ENCODE data around the gene GNGT2. TPM values are rescaled to one million over a fixed set of nuclear protein-coding genes. Genes with fewer than 3 reads are reported as not detected.
"Not testable (repeated sequence)": the region's sequence is repeated elsewhere in the genome, so short reads cannot be mapped to it uniquely, and the experiment has no call there.

The GNGT2 gene
- total RNA-seq, 1 donor from 2014 or later: not detected

DNA sequence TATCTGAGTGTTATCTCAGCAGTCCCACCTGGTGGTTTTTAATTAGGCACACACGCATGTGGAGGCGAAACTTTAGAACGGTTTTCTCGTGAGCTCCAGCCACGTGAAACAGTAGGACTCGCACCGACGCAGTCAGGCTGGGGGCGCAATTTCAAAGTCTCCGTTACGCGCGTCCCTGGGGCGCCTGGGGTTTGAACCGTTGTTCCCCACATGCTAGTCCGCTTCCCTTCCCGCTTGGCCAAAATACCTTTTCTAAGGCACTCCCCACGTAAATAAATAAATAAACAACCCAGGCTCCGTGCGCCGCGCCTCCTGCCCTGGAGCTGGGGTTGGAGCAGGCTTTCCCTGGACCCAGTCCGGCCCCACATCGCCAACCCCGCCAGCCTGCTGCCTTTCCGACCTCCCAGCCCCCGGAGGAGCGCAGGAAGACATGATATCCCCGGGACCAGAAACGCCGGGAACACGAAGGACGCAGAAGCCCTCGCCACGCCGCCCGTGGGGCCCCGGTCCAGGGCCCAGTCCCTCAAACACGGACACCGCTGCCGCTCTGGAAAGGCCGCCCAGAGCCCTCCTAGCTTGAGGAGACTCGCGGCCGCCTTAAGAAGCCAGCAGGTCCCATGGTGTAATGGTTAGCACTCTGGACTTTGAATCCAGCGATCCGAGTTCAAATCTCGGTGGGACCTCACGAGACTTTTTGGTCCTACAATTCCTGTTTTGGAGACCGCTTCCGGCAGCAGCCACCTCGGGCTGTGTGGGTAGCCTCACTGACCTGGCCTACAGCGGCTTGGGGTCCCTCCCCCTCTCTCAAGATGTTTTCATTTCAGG lies 18.2 kb downstream of the GNGT2 start:
- FAIRE-seq (no peak), DNase-seq (ENCODE audit: low read depth) (peak; percentile 78)

DNA sequence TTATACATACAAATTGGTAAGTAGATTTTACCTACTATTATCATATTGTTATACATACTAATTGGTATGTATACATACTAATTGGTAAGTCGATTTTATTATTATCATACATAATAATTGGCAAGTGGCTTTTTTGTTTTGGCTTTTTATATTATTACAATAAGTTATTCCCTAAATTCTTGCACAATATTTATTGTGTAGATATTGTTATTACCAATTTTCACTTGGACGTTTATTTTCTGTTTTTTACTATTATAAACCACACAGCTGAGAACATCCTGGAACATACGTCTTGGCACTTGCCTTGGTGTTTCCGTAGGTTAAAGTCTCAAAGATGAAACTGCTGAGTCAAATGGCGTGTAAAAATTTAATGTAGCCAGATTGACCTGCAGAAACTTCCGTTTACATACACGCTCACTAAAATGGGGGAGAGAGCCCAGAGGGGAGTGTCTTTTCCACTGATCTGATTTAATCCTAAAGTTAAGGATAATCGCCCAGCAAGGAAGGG lies 18.9 kb downstream of the GNGT2 start:
- no peak for TF ChIP-seq CTCF (IDR thresholded peaks at IDR 0.05; ENCODE audit: insufficient read depth, low read length, severe bottlenecking)
- H3K27me3 ChIP-seq (ENCODE audit: control insufficient read depth, insufficient read depth, low read length): no peaks in the 10 kb centered on the region
- H3K4me3 ChIP-seq (ENCODE audit: low read depth, low read length): peak overlapping the region; percentile 70
- DNase-seq (ENCODE audit: low read depth) (no peak), FAIRE-seq (no peak)
- no peaks in the 10 kb centered on the region for H3K36me3 ChIP-seq (ENCODE audit: control insufficient read depth, insufficient read depth, low read length)

More for the DNA sequence above, 18.2 kb downstream of the GNGT2 start:
- peak overlapping the region; percentile 70 for H3K4me3 ChIP-seq (ENCODE audit: low read depth, low read length)
- no peaks in the 10 kb centered on the region for H3K27me3 ChIP-seq (ENCODE audit: control insufficient read depth, insufficient read depth, low read length)
- TF ChIP-seq CTCF (IDR thresholded peaks at IDR 0.05; ENCODE audit: insufficient read depth, low read length, severe bottlenecking): peak; percentile 45
- no peaks in the 10 kb centered on the region for H3K36me3 ChIP-seq (ENCODE audit: control insufficient read depth, insufficient read depth, low read length)

DNA sequence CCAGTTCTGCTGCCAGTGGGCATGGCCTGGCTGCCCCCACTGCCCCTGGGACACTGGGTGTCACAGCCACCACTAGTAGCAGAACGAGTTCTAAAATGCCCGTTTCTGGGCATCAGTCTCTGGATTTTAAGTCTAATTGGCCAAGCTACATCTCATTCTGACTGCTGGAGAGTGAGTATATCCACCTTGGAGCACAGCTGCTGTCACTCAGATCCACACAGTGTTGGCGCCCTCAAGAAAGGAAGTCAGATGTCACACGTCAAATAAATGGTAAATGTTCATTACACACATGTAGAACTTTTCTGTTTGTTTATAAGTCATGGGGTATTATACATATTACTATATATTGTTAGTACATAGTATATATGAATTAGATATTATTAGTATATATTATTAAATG lies 19.4 kb downstream of the GNGT2 start:
- DNase-seq (ENCODE audit: low read depth) (no peak), FAIRE-seq (no peak)
- no peak for TF ChIP-seq CTCF (IDR thresholded peaks at IDR 0.05; ENCODE audit: insufficient read depth, low read length, severe bottlenecking)
- H3K27me3 ChIP-seq (ENCODE audit: control insufficient read depth, insufficient read depth, low read length): no peaks in the 10 kb centered on the region
- no peak overlapping the region for H3K4me3 ChIP-seq (ENCODE audit: low read depth, low read length)
- H3K36me3 ChIP-seq (ENCODE audit: control insufficient read depth, insufficient read depth, low read length): no peaks in the 10 kb centered on the region

- no peak overlapping the region for H3K4me3 ChIP-seq (ENCODE audit: low read depth, low read length)
- TF ChIP-seq CTCF (IDR thresholded peaks at IDR 0.05; ENCODE audit: insufficient read depth, low read length, severe bottlenecking): no peak
- no peak for FAIRE-seq
- H3K27me3 ChIP-seq (ENCODE audit: control insufficient read depth, insufficient read depth, low read length): no peaks in the 10 kb centered on the region
- no peak for DNase-seq (ENCODE audit: low read depth)
- no peaks in the 10 kb centered on the region for H3K36me3 ChIP-seq (ENCODE audit: control insufficient read depth, insufficient read depth, low read length)
These were observed 23.1 kb downstream of the GNGT2 start for GRCh38 chr17:49187301-49187700.

DNA sequence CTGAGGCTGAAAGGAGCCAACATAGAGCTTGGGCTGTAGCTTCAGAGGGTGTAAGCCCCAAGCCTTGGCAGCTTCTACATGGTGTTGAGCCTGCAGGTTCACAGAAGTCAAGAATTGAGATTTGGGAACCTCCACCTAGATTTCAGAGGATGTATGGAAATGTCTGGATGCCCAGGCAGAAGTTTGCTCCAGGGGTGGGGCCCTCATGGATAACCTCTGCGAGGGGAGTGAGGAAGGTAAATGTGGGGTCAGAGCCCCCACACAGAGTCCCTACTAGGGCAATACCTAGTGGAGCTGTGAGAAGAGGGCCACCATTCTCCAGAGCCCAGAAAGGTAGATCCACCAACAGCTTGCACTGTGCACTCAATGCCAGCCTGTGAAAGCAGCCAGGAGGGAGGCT lies 25.0 kb downstream of the GNGT2 start:
- not testable (repeated sequence) for DNase-seq (ENCODE audit: low read depth); H3K27me3 ChIP-seq (ENCODE audit: control insufficient read depth, insufficient read depth, low read length); H3K4me3 ChIP-seq (ENCODE audit: low read depth, low read length); FAIRE-seq; H3K36me3 ChIP-seq (ENCODE audit: control insufficient read depth, insufficient read depth, low read length)

- H3K4me3 ChIP-seq (ENCODE audit: low read depth, low read length); H3K36me3 ChIP-seq (ENCODE audit: control insufficient read depth, insufficient read depth, low read length); H3K27me3 ChIP-seq (ENCODE audit: control insufficient read depth, insufficient read depth, low read length); FAIRE-seq; DNase-seq (ENCODE audit: low read depth): not testable (repeated sequence)
These were observed 25.9 kb downstream of the GNGT2 start for GRCh38 chr17:49184522-49184921.

DNA sequence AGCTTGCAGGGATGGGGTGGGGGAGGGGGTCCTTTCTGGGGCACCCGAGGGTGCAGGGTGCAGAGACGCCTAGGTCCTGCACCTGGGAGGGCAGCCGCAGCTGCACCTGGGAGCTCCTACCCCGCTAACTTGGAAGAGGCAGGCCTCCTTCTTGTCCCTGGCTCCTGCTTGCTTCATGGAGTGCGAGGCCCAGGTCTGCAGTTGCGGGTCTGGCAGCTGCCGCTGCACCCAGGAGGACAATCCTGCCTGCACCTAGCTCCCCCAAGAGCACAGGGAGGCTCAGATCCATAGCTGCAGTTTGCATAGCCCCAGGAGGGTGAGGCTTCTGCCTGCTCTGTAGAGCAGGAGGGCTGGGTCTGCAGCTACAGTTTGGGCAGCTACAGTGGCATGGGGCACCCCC lies 26.6 kb downstream of the GNGT2 start:
- TF ChIP-seq CTCF (IDR thresholded peaks at IDR 0.05; ENCODE audit: insufficient read depth, low read length, severe bottlenecking): no peak
- FAIRE-seq (no peak), DNase-seq (ENCODE audit: low read depth) (no peak)
- H3K27me3 ChIP-seq (ENCODE audit: control insufficient read depth, insufficient read depth, low read length): no peaks in the 10 kb centered on the region
- no peak overlapping the region for H3K4me3 ChIP-seq (ENCODE audit: low read depth, low read length)
- H3K36me3 ChIP-seq (ENCODE audit: control insufficient read depth, insufficient read depth, low read length): no peaks in the 10 kb centered on the region

Data from bronchial epithelial cell (primary cell).